ENCODE results near the gene MYO1E. TPM values are rescaled to one million over a fixed set of nuclear protein-coding genes. Genes with fewer than 3 reads are reported as not detected.
A peak's percentile ranks its signal among the peaks of the same experiment; 100 is the strongest.

Gene MYO1E
- total RNA-seq, 2 experiments from 2014 or later = 20.3 to 22.7 TPM

DNA sequence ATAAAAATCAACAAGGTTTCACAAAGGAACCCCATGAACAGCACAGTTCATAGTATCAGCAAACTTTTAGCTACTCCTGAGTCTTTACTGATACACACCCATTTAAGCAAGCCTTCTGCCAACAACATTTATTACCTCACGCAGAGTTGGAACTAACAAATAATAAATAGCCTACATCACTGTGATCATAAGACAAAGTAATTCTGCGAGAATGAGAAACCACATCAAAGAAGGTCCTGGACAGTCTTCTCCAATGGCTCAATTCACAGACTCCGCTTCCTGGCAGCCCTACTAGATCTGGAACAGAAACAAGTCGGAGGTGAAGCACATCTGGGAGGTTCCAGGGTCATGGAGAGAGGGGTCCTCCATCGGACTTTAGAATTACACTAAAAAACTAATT is 129.0 kb downstream of the MYO1E start:
- no peaks in the 10 kb centered on the region for H3K36me3 Mint-ChIP-seq (ENCODE audit: low read depth)
- POLR2A ChIA-PET = no interaction called here
- no peak for DNase-seq
- no peaks in the 10 kb centered on the region for H3K9me3 Mint-ChIP-seq
- peaks cover 4% of the 10 kb centered on the region for H3K27me3 Mint-ChIP-seq
- H3K4me1 Mint-ChIP-seq (ENCODE audit: low read depth) = peaks cover 7% of the 10 kb centered on the region
- CTCF ChIA-PET = no interaction called here
- intact Hi-C loops (cut with micrococcal nuclease) = loop anchor here (10.0 kb wide), 1 partner anchor 69 kb away; no protein-coding TSS in a partner anchor
- ATAC-seq = no peak
- TF ChIP-seq, protein P1, sequence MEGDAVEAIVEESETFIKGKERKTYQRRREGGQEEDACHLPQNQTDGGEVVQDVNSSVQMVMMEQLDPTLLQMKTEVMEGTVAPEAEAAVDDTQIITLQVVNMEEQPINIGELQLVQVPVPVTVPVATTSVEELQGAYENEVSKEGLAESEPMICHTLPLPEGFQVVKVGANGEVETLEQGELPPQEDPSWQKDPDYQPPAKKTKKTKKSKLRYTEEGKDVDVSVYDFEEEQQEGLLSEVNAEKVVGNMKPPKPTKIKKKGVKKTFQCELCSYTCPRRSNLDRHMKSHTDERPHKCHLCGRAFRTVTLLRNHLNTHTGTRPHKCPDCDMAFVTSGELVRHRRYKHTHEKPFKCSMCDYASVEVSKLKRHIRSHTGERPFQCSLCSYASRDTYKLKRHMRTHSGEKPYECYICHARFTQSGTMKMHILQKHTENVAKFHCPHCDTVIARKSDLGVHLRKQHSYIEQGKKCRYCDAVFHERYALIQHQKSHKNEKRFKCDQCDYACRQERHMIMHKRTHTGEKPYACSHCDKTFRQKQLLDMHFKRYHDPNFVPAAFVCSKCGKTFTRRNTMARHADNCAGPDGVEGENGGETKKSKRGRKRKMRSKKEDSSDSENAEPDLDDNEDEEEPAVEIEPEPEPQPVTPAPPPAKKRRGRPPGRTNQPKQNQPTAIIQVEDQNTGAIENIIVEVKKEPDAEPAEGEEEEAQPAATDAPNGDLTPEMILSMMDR (IDR thresholded peaks at IDR 0.05) = no peak
- H3K27ac Mint-ChIP-seq = no peak overlapping the region
- H3K4me3 Mint-ChIP-seq = no peak overlapping the region

GRCh38 chr15:59242649-59243048 is 130.0 kb downstream of the MYO1E start:
- peaks cover 4% of the 10 kb centered on the region for H3K27me3 Mint-ChIP-seq
- DNase-seq (no peak), ATAC-seq (no peak)
- TF ChIP-seq, protein P1 (IDR thresholded peaks at IDR 0.05) = no peak
- CTCF ChIA-PET = no interaction called here
- peaks cover 7% of the 10 kb centered on the region for H3K4me1 Mint-ChIP-seq (ENCODE audit: low read depth)
- POLR2A ChIA-PET = interaction anchor here (0.6 kb wide), 1 partner anchor 253 kb away, joined by 3 read pairs; no protein-coding TSS in a partner anchor
- no peak overlapping the region for H3K4me3 Mint-ChIP-seq
- H3K9me3 Mint-ChIP-seq = no peaks in the 10 kb centered on the region
- no peaks in the 10 kb centered on the region for H3K36me3 Mint-ChIP-seq (ENCODE audit: low read depth)
- no peak overlapping the region for H3K27ac Mint-ChIP-seq
- intact Hi-C loops (cut with micrococcal nuclease) = loop anchor here (10.0 kb wide), 1 partner anchor 68 kb away; no protein-coding TSS in a partner anchor

DNA sequence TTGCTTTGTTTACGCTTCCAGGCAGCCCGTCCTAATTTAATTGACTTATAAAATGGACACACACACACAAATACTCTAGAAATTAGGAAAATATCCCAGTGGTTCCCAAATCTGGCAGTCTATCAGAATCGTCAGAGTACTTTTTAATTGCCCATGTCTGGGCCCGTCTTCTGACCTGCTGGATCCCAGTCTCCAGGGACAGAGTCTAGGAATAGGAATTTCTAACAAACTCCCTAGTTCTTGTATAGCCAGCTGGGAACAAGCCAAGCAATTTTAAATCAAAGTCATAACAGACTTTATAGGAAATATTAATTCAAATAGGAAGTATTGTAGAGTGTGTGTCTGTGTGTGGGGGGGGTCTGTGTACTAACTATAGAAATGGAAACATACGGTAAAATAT is 132.6 kb downstream of the MYO1E start:
- POLR2A ChIA-PET = no interaction called here
- CTCF ChIA-PET = no interaction called here
- no peak for DNase-seq
- peaks cover 1% of the 10 kb centered on the region for H3K27me3 Mint-ChIP-seq
- TF ChIP-seq, protein P1 (IDR thresholded peaks at IDR 0.05) = no peak
- H3K4me3 Mint-ChIP-seq = no peak overlapping the region
- no peaks in the 10 kb centered on the region for H3K9me3 Mint-ChIP-seq
- no peaks in the 10 kb centered on the region for H3K36me3 Mint-ChIP-seq (ENCODE audit: low read depth)
- no peak overlapping the region for H3K27ac Mint-ChIP-seq
- H3K4me1 Mint-ChIP-seq (ENCODE audit: low read depth) = peaks cover 12% of the 10 kb centered on the region
- no peak for ATAC-seq
- intact Hi-C loops (cut with micrococcal nuclease) = loop anchor here (10.0 kb wide), 1 partner anchor 65 kb away; no protein-coding TSS in a partner anchor

DNA sequence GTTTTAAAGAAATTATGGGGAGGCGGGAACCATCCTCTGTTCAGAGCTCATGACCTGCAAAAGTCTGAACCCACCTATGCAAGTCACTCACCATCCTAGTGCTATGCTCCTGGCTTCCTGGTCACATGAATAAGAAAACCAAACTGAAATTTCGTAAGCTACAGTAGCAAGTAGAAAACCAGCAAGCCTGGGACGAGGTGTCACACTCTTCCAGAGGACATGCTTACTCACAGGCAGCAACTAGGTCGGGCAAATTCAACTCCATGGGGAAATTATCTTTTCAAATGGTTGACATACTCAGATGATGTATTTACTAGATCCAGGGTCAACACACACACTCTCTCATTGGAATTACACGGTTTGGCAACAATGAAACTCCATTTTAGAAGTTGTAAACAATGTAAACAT is 134.7 kb downstream of the MYO1E start:
- CTCF ChIA-PET = interaction anchor here (0.6 to 1.8 kb wide), 3 partner anchors 9 to 379 kb away, joined by 3 to 6 read pairs (median 3); no protein-coding TSS in a partner anchor
- TF ChIP-seq, protein P1 (IDR thresholded peaks at IDR 0.05) = no peak

DNA sequence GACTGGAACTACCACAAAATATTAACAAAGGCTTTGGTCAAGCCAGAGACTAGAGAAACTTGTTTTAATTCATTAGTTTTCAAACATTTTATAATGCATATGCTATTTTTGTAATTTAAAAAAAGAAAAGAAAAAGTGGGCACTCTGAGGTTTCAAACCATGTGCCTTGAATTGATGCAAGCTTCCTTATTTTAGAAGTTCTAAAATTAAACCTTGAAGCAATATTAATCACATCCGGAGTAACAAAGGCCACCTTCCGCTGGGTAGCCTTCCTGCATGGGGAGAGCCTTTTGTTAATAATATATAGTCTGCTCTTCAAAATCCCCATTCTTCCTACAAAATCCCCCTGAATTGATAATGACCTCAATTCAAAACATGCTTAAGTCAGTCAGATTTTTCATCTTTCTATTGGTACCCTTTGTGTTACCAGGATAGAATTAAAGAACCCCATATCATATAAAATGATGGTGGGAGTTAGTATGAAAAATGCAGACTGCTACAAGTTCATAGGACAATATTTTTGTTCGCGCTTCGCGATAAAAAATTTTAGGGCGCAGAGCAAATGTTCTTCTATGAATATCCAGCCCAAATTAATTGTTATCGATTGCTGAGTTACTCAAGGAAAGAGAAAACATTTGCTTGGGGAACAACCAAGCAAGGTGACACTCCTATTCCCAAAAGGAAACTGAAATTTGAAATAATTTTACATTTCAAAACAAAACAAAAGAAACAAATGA is 135.4 kb downstream of the MYO1E start:
- POLR2A ChIA-PET = interaction anchor here (0.6 to 1.0 kb wide), 2 partner anchors 12 to 255 kb away, joined by 3 read pairs; no protein-coding TSS in a partner anchor
- H3K27me3 Mint-ChIP-seq = peaks cover 2% of the 10 kb centered on the region
- no peaks in the 10 kb centered on the region for H3K36me3 Mint-ChIP-seq (ENCODE audit: low read depth)
- peaks cover 4% of the 10 kb centered on the region for H3K4me1 Mint-ChIP-seq (ENCODE audit: low read depth)
- H3K9me3 Mint-ChIP-seq = no peaks in the 10 kb centered on the region
- no peak overlapping the region for H3K4me3 Mint-ChIP-seq
- intact Hi-C loops (cut with micrococcal nuclease) = no loop called here
- DNase-seq (peak; percentile 27), ATAC-seq (peak; percentile 34)
- H3K27ac Mint-ChIP-seq = no peak overlapping the region
- CTCF ChIA-PET = interaction anchor here (0.6 to 1.8 kb wide), 3 partner anchors 10 to 379 kb away, joined by 3 to 6 read pairs (median 3); no protein-coding TSS in a partner anchor
- TF ChIP-seq, protein P1 (IDR thresholded peaks at IDR 0.05) = no peak

More for the DNA sequence above, 134.7 kb downstream of the MYO1E start:
- H3K27ac Mint-ChIP-seq = no peak overlapping the region
- H3K27me3 Mint-ChIP-seq = peaks cover 2% of the 10 kb centered on the region
- POLR2A ChIA-PET = no interaction called here
- no peaks in the 10 kb centered on the region for H3K36me3 Mint-ChIP-seq (ENCODE audit: low read depth)
- no peak for DNase-seq
- no peak for ATAC-seq
- H3K9me3 Mint-ChIP-seq = no peaks in the 10 kb centered on the region
- peaks cover 4% of the 10 kb centered on the region for H3K4me1 Mint-ChIP-seq (ENCODE audit: low read depth)
- intact Hi-C loops (cut with micrococcal nuclease) = no loop called here
- H3K4me3 Mint-ChIP-seq = no peak overlapping the region

Data from activated CD8-positive, alpha-beta T cell treated with anti-CD3 and anti-CD28 coated beads for 36 hours (primary cell).